Measurements from ENCODE around the gene DLGAP1. TPM values are rescaled to one million over a fixed set of nuclear protein-coding genes. Genes with fewer than 3 reads are reported as not detected.

The DLGAP1 gene
- total and polyA plus RNA-seq, 2 of the 4 experiments (the other 2 are of a cell fraction): under 0.01 to 0.09 TPM

GRCh38 chr18:4208366-4208765, 246.7 kb downstream of the DLGAP1 start:
- Histone ChIP-seq H3K9ac (ENCODE audit: low read depth, low read length) (no peak overlapping the region), H3K27ac (ENCODE audit: insufficient read depth, low read length) (no peak overlapping the region), H3K9me3 (ENCODE audit: control insufficient read depth, insufficient read depth, low read length) (peaks cover 9% of the 10 kb centered on the region), H4K8ac (ENCODE audit: low read depth in 2 of 2, low read length in 2 of 2) (no peak overlapping the region), H4K5ac (ENCODE audit: low read depth, low read length) (no peak overlapping the region), H2AFZ (replicated peaks; ENCODE audit: low read length, poor library complexity) (no peak overlapping the region), H3K36me3 (ENCODE audit: control insufficient read depth, insufficient read depth, low read length) (no peaks in the 10 kb centered on the region), H2AK9ac (replicated peaks; ENCODE audit: low read depth, low read length, poor library complexity) (no peak overlapping the region), H3K27me3 (ENCODE audit: control insufficient read depth, insufficient read depth, low read length) (no peaks in the 10 kb centered on the region), H3K56ac (ENCODE audit: extremely low read depth, insufficient read depth, low read length) (no peak overlapping the region), H3K14ac (replicated peaks; ENCODE audit: low read depth, low read length) (no peak overlapping the region), H3K18ac (ENCODE audit: low read depth, low read length) (no peak overlapping the region), H2AK5ac (ENCODE audit: low read depth, low read length) (no peak overlapping the region), H3K79me1 (ENCODE audit: low read depth in 1 of 2, low read length in 2 of 2) (no peaks in the 10 kb centered on the region), H2BK120ac (ENCODE audit: low read depth, low read length) (no peak overlapping the region), H3K4ac (ENCODE audit: low read depth, low read length) (no peak overlapping the region), H4K20me1 (ENCODE audit: insufficient read depth, low read length) (no peaks in the 10 kb centered on the region), H4K91ac (ENCODE audit: insufficient read depth, low read depth, low read length) (no peak overlapping the region), H3K4me2 (ENCODE audit: low read depth, low read length) (no peak overlapping the region), H3K23ac (ENCODE audit: low read depth, low read length) (no peak overlapping the region), H3K9me1 (ENCODE audit: insufficient read depth, low read length) (no peaks in the 10 kb centered on the region), H2BK20ac (ENCODE audit: low read depth, low read length) (no peak overlapping the region), H2BK15ac (ENCODE audit: low read depth, low read length) (no peak overlapping the region), H3K4me3 (ENCODE audit: insufficient read depth, low read depth, low read length) (no peak overlapping the region), H2BK5ac (ENCODE audit: low read depth, low read length, poor library complexity, severe bottlenecking) (no peak overlapping the region), H3K4me1 (ENCODE audit: control insufficient read depth, insufficient read depth, low read length) (no peaks in the 10 kb centered on the region)
- intact Hi-C loops (cut with micrococcal nuclease) (no loop called here), dilution Hi-C loops (cut with HindIII; ENCODE audit: low sequenced_read_pairs, unreplicated experiment) (no loop called here), in situ Hi-C loops (cut with MboI; ENCODE audit: low sequenced_read_pairs) (no loop called here)
- TF ChIP-seq CEBPB (IDR thresholded peaks at IDR 0.05; ENCODE audit: low read depth, low read length) (0 out of 2 replicates have a peak, but pooled peaks have one; percentile 43), POLR2A (IDR thresholded peaks at IDR 0.05; ENCODE audit: low read depth, low read length) (no peak)
- DNase-seq (no peak), ATAC-seq (ENCODE audit: low read depth) (no peak)
- WGBS, 2 experiments (ENCODE audit: extremely low coverage in 2 of 2, insufficient read length in 1 of 2): no CpG with 5 or more reads among the region's 1 CpG
- no TSS peak for BruUV-seq (replicated peaks)
- CTCF ChIA-PET: no interaction called here
- POLR2A ChIA-PET (ENCODE audit: unreplicated experiment): no interaction called here
